Endothelial cell of coronary artery (primary cell): ENCODE measurements around the gene NMT2. TPM values are rescaled to one million over a fixed set of nuclear protein-coding genes. Genes with fewer than 3 reads are reported as not detected.

Source experiments
- total RNA-seq: library from RNA; depleted of rRNA; stranded (reverse); fragments of >200 nt; gene quantifications from 2 replicates; pipeline ENCODE4 v1.2.3, GENCODE V29; 2014

The NMT2 gene
- total RNA-seq: 49.8 and 81.8 TPM in 2 replicates

GRCh38 chr10:15168291-15168785 is at the start of gene NMT2:
NMT2 (minus strand) TSS chr10:15168693; CDS start chr10:15168612, 81 bp downstream.

GRCh38 chr10:15097011-15097812 is 71.3 kb downstream of the NMT2 start, which contains the start of gene RPP38:
RPP38 (plus strand) TSS chr10:15097355; CDS start chr10:15103315, 5,960 bp downstream.

DNA sequence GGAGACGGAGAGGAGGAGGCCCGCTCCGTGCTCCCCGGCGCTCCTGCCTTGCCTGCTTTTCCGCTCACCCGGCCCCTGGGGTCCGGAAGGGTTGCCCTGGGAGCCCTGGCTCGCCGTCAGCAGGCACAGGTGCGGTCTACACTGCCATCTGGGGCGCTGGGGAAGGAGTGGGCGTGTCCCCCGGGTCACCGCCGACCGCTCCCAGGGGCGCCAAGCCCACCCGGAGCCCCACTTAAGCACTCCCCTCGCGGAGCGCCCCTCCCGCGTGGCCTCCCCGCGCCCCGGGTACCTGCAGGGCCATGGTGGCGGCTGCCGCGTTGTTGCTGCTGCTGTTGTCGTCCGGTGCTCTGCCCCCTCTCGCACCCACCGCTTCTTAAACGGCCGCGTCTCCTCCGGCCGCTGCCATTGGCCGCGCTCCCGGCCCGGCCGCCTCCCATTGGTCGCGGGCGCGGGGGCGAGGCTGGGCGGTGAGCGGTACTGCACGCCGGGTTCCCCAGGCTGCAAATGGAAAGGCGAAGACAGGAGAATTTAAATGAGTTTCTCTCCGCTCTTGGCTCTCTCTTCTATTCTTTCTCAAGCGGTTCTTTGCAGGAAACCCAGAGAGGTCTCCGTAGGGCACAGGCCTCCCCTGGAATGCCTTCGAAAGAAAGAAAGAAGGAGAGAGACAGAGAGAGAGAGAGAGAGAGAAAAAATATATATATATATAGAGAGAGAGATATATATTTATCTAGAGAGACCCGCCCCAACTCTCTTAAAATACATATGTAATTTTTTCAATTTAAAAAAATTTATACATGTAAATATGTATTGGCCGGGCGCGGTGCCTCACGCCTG is 79.8 kb downstream of the NMT2 start, which contains the start of gene ACBD7:
Gene ACBD7 (minus strand): TSS at position 349 of the 834 bp plus-strand sequence. CDS start 48 bp downstream, at position 301.

Other genes starting within 250 kb of the NMT2 start
- gene DCLRE1C, start 214.6 kb downstream of the NMT2 start, total RNA-seq: 5.7 and 8.3 TPM in 2 replicates
- gene MEIG1, start 209.3 kb downstream of the NMT2 start, total RNA-seq: not detected in 2 replicates
- gene OLAH, start 124.8 kb downstream of the NMT2 start, total RNA-seq: 0.09 and 5.4 TPM in 2 replicates
- gene ACBD7, start 79.9 kb downstream of the NMT2 start, total RNA-seq: 1.4 and 1.9 TPM in 2 replicates
- gene RPP38, start 71.3 kb downstream of the NMT2 start, total RNA-seq: 8.0 and 9.1 TPM in 2 replicates
- gene FAM171A1, start 202.6 kb upstream of the NMT2 start, total RNA-seq: 28.2 and 35.8 TPM in 2 replicates